HFFc6 (cell line): Measurements from ENCODE around the gene ABCC12. TPM values are rescaled to one million over a fixed set of nuclear protein-coding genes. Genes with fewer than 3 reads are reported as not detected.
"Not testable (repeated sequence)": the region's sequence is repeated elsewhere in the genome, so short reads cannot be mapped to it uniquely, and the experiment has no call there.

Experiments used
- DNase-seq: peaks from one replicate; pipeline ENCODE4 v3.0.0-alpha.2; 2018
- H3K27ac Mint-ChIP-seq: 2 replicates; pipeline ENCODE4 v1.8.0; 2020; ENCODE audit warnings: mild to moderate bottlenecking, mixed read lengths
- H3K27me3 Mint-ChIP-seq: 2 replicates; pipeline ENCODE4 v1.8.0; 2021; ENCODE audit warnings: mild to moderate bottlenecking, moderate library complexity, mixed read lengths; ENCODE audit not compliant: insufficient read depth
- H3K36me3 Mint-ChIP-seq: 2 replicates; pipeline ENCODE4 v1.8.0; 2021; ENCODE audit warnings: low read depth, mixed read lengths
- H3K4me1 Mint-ChIP-seq: 2 replicates; pipeline ENCODE4 v1.8.0; 2020; ENCODE audit warnings: low read depth, mixed read lengths
- H3K4me3 Mint-ChIP-seq: 2 replicates; pipeline ENCODE4 v1.8.0; 2020; ENCODE audit warnings: mild to moderate bottlenecking, moderate library complexity, mixed read lengths
- H3K9me3 Mint-ChIP-seq: 2 replicates; pipeline ENCODE4 v1.8.0; 2020; ENCODE audit warnings: mild to moderate bottlenecking, mixed read lengths
- total RNA-seq, 6 experiments: library from RNA; stranded (reverse); fragmentation: NEBNext Ultra II Directional; extraction: Animal tissue kit (Norgen Biotek cat#: 25700); gene quantifications; 2 replicates in 1 of 6; 3 replicates in 5 of 6; pipeline ENCODE4 v1.2.3, GENCODE V29; 2021
- TF ChIP-seq, protein P1 (sequence below): fragments of 200-600 bp; sonication (generic); IDR thresholded peaks from 2 replicates; pipeline ENCODE4 v1.5.0; 2021; ENCODE audit warnings: antibody characterized with exemption, mild to moderate bottlenecking

The ABCC12 gene
- total RNA-seq, 6 experiments from 2014 or later, result not detected

DNA sequence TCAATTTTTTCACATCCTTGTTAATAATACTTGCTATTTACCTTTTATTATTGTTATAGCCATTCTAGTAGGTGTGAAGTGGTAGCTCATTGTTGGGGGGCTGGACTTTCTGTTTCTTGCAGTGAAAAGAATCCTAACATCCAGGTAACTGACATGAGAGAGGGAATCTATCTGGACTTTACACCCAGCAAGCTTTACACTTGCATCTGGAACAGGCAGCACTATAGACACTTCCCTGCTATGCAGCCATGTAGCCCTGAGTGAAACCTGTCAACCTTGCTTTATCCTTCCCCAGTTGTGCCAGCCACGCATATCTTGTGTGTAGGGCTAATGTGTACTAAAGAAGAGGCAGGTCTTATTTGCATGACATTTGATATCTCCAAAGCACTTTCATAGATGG is 16.9 kb upstream of the ABCC12 start:
- no peaks in the 10 kb centered on the region for H3K4me1 Mint-ChIP-seq
- no peak overlapping the region for H3K4me3 Mint-ChIP-seq
- H3K36me3 Mint-ChIP-seq, result no peaks in the 10 kb centered on the region
- H3K27ac Mint-ChIP-seq, result no peak overlapping the region
- peaks cover 24% of the 10 kb centered on the region for H3K27me3 Mint-ChIP-seq
- no peaks in the 10 kb centered on the region for H3K9me3 Mint-ChIP-seq
- TF ChIP-seq, protein P1, sequence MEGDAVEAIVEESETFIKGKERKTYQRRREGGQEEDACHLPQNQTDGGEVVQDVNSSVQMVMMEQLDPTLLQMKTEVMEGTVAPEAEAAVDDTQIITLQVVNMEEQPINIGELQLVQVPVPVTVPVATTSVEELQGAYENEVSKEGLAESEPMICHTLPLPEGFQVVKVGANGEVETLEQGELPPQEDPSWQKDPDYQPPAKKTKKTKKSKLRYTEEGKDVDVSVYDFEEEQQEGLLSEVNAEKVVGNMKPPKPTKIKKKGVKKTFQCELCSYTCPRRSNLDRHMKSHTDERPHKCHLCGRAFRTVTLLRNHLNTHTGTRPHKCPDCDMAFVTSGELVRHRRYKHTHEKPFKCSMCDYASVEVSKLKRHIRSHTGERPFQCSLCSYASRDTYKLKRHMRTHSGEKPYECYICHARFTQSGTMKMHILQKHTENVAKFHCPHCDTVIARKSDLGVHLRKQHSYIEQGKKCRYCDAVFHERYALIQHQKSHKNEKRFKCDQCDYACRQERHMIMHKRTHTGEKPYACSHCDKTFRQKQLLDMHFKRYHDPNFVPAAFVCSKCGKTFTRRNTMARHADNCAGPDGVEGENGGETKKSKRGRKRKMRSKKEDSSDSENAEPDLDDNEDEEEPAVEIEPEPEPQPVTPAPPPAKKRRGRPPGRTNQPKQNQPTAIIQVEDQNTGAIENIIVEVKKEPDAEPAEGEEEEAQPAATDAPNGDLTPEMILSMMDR, result no peak
- DNase-seq, result no peak

DNA sequence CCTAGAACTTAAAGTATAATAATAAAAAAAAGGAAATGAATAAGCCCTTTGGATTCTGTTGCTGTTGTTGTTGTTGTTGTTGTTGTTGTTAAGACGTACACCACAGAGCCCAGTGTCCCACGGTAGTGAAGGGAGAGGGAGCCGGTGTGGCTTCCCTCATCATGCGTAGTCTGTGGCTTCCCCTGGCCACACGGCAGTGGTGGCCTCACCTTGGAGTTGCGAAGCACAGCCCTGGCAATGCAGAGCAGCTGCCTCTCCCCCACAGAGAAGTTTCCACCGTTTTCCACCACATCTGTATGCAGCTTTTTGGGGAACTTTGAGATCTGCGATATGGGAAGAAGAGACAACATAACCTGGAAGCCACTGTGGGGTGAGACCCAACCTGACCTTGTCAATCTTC is 14.1 kb upstream of the ABCC12 start:
- H3K36me3 Mint-ChIP-seq, result 0 out of 2 replicates have a peak, but pooled peaks cover 4% of the 10 kb centered on the region
- H3K9me3 Mint-ChIP-seq, result no peaks in the 10 kb centered on the region
- peaks cover 15% of the 10 kb centered on the region for H3K4me1 Mint-ChIP-seq
- H3K27me3 Mint-ChIP-seq, result peaks cover 12% of the 10 kb centered on the region
- DNase-seq, result no peak
- H3K4me3 Mint-ChIP-seq, result no peak overlapping the region
- no peak overlapping the region for H3K27ac Mint-ChIP-seq
- TF ChIP-seq, protein P1, result no peak

DNA sequence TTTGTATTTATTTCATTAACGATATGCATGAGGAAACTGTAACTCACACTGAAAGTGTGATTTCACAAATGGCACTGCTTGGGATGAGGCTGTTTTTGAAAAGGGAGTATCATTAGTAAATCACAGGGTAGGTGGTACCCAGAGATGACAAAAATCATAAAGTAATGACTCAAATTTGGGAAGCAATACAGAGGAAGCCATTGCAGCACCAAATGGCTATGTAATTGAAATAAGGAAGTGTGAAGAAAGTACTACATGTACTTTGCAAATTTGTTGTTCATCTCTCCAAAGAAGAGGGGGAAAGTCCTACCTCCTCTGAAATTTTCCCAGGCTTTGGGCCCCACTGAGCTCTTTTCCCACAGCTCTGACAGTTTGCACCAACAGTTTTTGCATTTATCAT is 12.3 kb upstream of the ABCC12 start:
- H3K9me3 Mint-ChIP-seq, result no peaks in the 10 kb centered on the region
- TF ChIP-seq, protein P1, result no peak
- H3K4me1 Mint-ChIP-seq, result peaks cover 19% of the 10 kb centered on the region
- peaks cover 12% of the 10 kb centered on the region for H3K27me3 Mint-ChIP-seq
- no peak overlapping the region for H3K4me3 Mint-ChIP-seq
- 0 out of 2 replicates have a peak, but pooled peaks cover 4% of the 10 kb centered on the region for H3K36me3 Mint-ChIP-seq
- no peak for DNase-seq
- H3K27ac Mint-ChIP-seq, result no peak overlapping the region

DNA sequence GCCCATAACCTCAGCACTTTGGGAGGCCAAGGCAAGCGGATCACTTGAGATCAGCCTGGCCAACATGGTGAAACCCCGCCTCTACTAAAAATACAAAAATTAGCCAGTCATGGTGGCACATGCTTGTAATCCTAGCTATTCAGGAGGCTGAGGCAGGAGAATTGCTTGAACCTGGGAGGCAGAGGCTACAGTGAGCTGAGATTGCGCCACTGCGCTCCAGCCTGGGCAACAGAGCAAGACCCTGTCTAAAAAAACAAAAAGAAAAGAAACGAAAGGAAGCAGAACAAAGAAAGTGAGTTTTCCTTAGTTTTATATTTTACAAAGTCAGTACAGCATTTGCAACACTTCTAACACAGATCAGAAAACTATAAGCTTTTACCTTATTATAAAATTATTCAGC is 10.8 kb upstream of the ABCC12 start:
- not testable (repeated sequence) for H3K27me3 Mint-ChIP-seq, H3K27ac Mint-ChIP-seq, DNase-seq, H3K36me3 Mint-ChIP-seq, H3K9me3 Mint-ChIP-seq, H3K4me3 Mint-ChIP-seq
- H3K4me1 Mint-ChIP-seq, result peaks cover 19% of the 10 kb centered on the region

DNA sequence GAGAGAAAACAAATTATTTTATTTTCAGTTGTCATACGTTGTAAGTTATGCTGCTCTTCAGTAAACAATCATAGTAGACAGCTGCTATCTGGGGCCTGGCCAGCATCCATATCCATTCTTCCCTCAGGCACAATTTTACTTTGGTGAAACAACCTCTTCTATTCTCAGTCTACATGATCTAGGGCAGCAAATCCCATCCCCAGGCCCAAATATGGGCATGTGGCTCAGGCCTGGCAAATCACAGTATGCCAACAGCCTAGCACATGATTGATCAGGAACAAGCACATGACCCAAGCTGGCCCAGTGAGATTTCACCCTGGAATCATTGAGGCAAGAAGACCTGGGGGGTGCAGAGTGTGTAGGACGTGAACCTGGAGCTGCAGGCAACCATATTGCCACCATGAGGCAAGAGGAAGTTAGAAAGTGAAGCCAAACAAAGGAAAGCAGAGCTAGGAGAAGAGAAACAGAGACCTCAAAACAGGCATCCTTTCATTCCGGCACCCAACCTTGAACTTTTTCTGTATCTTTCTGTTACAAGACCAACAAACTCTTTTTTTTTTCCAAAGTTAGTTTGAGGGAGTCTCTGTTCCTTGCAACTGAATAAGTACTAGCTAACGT is 10.3 kb upstream of the ABCC12 start:
- H3K9me3 Mint-ChIP-seq, result no peaks in the 10 kb centered on the region
- DNase-seq, result peak; percentile 47
- H3K4me3 Mint-ChIP-seq, result no peak overlapping the region

More for the DNA sequence above, 10.3 kb upstream of the ABCC12 start:
- Mint-ChIP-seq H3K4me1 (peaks cover 19% of the 10 kb centered on the region), H3K27ac (peak overlapping the region; percentile 2; the same call in 1 of the 2 replicates), H3K36me3 (0 out of 2 replicates have a peak, but pooled peaks cover 4% of the 10 kb centered on the region), H3K27me3 (peaks cover 3% of the 10 kb centered on the region)
- TF ChIP-seq, protein P1, result no peak
